GM21576 (cell line): ENCODE results near the gene ADAMTS7.
"Not testable (repeated sequence)": the region's sequence is repeated elsewhere in the genome, so short reads cannot be mapped to it uniquely, and the experiment has no call there.

ENCODE experiments used
- ATAC-seq: cut with Tn5 transposase; IDR thresholded peaks from one replicate; pipeline ENCODE4 v1.9.1; 2021; ENCODE audit warnings: mild to moderate bottlenecking, moderate library complexity; ENCODE audit not compliant: unreplicated experiment

ADAMTS7 gene

GRCh38 chr15:78811124-78811824, at the start of gene ADAMTS7:
Gene ADAMTS7 (minus strand): TSS chr15:78811464. CDS start chr15:78811220, 244 bp downstream.
- peak; percentile 64 for ATAC-seq

DNA sequence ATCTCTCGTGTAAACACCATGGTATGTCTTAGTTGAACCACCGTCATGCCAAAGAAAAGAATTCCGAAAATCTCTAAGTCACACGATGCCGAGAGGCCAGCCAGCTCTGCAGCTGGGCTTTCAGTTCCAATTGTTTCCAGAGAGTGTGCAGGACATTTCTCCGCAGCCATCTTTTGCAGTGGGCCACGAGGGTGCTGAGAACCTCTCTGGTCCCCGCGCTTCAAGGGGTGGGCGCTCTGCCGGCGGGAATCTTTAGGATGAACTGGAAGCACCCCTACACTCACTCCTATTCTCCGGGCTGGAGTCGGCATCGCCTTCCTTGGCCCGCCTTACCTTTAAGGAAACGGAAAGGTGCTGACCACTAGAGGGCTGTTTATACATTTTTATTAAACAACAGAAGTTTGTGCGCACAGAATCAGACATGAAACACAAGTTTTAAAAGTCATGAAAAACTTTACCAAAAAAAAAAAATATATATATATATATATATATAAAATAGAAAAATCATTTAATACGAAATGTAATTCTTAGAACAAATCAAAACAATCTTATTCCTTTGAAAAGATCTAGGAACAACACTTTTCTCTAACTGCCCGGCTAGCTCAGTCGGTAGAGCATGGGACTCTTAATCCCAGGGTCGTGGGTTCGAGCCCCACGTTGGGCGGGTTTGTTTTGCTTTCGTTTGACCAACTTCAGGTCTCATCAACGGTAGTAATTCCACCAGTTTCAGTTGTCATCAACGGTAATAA, 48.9 kb upstream of the ADAMTS7 start:
- peak; percentile 66 for ATAC-seq

GRCh38 chr15:78855746-78856145, 44.5 kb upstream of the ADAMTS7 start:
- no peak for ATAC-seq

GRCh38 chr15:78854833-78855372, 43.6 kb upstream of the ADAMTS7 start:
- ATAC-seq = no peak

GRCh38 chr15:78853500-78853899, 42.2 kb upstream of the ADAMTS7 start:
- ATAC-seq = no peak

- ATAC-seq = no peak
Measured at GRCh38 chr15:78850941-78851755, 39.9 kb upstream of the ADAMTS7 start.

DNA sequence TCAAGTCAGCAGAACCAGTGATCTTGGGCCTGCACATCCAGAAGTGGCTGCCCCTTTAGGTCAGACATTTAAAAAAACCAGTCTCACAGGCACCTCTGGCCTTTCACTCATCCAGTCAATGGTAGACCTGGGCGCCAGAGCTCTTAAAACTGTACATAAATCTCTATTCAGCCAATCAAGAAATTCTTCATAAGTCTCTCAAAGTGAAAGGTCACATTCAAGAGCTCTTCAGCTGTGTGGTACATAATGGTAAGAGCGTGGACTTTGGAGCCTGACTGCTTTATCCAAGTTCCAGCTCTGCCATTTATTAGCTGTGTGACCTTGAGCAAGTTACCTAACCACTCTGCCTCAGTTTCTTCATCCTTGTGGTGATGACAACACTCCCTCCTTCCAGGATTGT, 39.1 kb upstream of the ADAMTS7 start:
- ATAC-seq = no peak

DNA sequence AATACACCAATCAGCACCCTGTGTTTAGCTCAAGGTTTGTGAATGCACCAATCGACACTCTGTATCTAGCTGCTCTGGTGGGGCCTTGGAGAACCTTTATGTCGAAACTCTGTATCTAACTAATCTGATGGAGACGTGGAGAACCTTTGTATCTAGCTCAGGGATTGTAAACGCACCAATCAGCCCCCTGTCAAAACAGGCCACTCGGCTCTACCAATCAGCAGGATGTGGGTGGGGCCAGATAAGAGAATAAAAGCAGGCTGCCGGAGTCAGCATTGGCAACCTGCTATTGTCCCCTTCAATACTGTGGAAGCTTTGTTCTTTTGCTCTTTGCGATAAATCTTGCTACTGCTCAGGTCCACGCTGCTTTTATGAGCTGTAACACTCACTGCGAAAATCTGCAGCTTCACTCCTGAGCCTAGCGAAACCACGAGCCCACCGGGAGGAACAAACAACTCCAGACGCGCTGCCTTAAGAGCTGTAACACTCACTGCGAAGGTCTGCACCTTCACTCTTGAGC, 36.2 kb upstream of the ADAMTS7 start:
- not testable (repeated sequence) for ATAC-seq

DNA sequence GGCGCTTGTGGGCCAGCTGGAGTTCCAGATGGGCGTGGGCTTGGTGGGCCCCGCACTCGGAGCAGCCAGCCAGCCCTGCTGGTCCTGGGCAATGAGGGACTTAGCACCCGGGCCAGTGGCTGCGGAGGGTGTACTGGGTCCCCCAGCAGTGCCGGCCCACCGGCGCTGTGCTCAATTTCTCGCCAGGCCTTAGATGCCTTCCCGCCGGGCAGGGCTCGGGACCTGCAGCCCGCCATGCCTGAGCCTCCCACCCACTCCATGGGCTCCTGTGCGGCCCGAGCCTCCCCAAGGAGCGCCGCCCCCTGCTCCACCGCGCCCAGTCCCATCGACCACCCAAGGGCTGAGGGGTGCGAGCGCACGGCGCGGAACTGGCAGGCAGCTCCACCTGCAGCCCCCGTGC, 35.6 kb upstream of the ADAMTS7 start:
- not testable (repeated sequence) for ATAC-seq

GRCh38 chr15:78842519-78842918, 31.3 kb upstream of the ADAMTS7 start:
- ATAC-seq = peak; percentile 53

GRCh38 chr15:78841891-78842290, 30.6 kb upstream of the ADAMTS7 start:
- ATAC-seq = no peak

DNA sequence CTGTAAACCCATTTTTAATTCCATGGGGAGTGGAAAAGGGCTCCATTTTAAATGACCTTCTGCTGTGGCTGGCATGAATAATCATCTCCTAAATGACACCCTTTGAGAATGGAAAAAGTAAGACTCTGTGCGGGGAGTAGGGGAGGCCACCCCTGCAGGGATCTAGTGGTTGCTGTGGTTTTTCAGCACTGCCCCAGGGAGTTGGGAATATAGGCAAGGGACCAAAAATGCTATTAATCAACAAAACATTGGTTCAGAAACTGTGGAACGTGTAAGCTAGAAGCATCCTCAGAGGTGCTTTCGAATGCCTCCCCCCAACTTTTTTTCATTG, 30.1 kb upstream of the ADAMTS7 start:
- no peak for ATAC-seq

- ATAC-seq = no peak
Measured at GRCh38 chr15:78840661-78841375, 29.6 kb upstream of the ADAMTS7 start.

- ATAC-seq = not testable (repeated sequence)
Measured at GRCh38 chr15:78839151-78839550, 27.9 kb upstream of the ADAMTS7 start.

DNA sequence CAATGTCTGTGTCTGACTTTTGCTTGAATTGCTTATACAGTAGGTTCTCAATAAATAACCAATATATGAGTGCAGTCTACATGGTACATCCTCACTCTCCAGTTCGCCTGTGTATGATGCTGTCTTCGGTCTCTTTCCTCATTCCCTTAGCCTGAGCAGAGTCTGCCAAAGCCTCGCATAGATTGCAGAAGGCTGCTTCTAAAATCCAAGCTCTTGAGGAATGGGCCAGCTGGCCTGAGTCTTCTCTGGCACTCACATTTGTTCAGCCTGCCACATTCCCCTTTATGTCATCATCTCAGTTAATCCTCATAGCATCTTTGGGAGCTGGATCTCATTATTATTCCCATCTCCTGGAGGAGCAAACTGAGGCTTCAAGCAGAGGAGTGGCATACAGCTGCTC, 27.2 kb upstream of the ADAMTS7 start:
- no peak for ATAC-seq

- ATAC-seq = no peak
Measured at GRCh38 chr15:78837543-78837942, 26.3 kb upstream of the ADAMTS7 start.

DNA sequence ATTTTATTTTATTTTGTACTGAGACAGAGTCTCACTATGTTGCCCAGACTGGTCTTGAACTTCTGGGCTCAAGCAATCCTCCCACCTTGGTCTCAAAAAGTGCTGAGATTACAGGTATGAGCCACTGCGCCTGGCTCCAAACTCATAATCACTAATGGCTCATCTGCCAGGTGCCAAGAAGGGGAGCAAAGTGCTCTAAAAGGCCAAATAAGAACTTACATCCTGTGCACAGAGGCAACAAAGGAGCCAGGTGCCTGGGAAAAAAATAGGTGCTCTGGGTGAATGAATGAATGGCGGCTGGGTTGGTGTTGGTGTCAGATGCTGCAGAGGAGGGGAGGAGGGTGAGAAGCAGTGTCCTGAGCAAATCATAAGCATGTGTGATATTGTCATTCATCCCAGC, 25.9 kb upstream of the ADAMTS7 start:
- ATAC-seq = no peak

- ATAC-seq = no peak
Measured at GRCh38 chr15:78836333-78836732, 25.1 kb upstream of the ADAMTS7 start.

- ATAC-seq = no peak
Measured at GRCh38 chr15:78831229-78832207, 20.3 kb upstream of the ADAMTS7 start.
